ENCODE results near the gene P3H1.
A peak's percentile ranks its signal among the peaks of the same experiment; 100 is the strongest.

Gene P3H1

GRCh38 chr1:42746436-42747105, 20.3 kb downstream of the P3H1 start:
- DNase-seq (ENCODE audit: insufficient read length, low spot score) (no peak), FAIRE-seq (no peak)

GRCh38 chr1:42745851-42746250, 21.0 kb downstream of the P3H1 start:
- DNase-seq (ENCODE audit: insufficient read length, low spot score) (no peak), FAIRE-seq (no peak)

- no peak for DNase-seq (ENCODE audit: insufficient read length, low spot score)
- no peak for FAIRE-seq
These were observed 22.7 kb downstream of the P3H1 start for GRCh38 chr1:42744148-42744413.

- no peak for FAIRE-seq
These were observed 23.3 kb downstream of the P3H1 start for GRCh38 chr1:42743317-42744147.

GRCh38 chr1:42742617-42743316, 24.1 kb downstream of the P3H1 start:
- no peak for DNase-seq (ENCODE audit: insufficient read length, low spot score)
- no peak for FAIRE-seq

More at GRCh38 chr1:42743317-42744147, 23.3 kb downstream of the P3H1 start:
- DNase-seq (ENCODE audit: insufficient read length, low spot score) = peak; percentile 44

GRCh38 chr1:42742141-42742540, 24.7 kb downstream of the P3H1 start:
- FAIRE-seq = no peak
- DNase-seq (ENCODE audit: insufficient read length, low spot score) = no peak

- no peak for DNase-seq (ENCODE audit: insufficient read length, low spot score)
- no peak for FAIRE-seq
These were observed 25.1 kb downstream of the P3H1 start for GRCh38 chr1:42741706-42742105.

GRCh38 chr1:42740851-42741580, 25.8 kb downstream of the P3H1 start:
- DNase-seq (ENCODE audit: insufficient read length, low spot score) = no peak
- no peak for FAIRE-seq

- DNase-seq (ENCODE audit: insufficient read length, low spot score) (no peak), FAIRE-seq (no peak)
These were observed 26.8 kb downstream of the P3H1 start, which contains the start of gene CLDN19 for GRCh38 chr1:42739753-42740700. TSS of gene CLDN19 (minus strand) at chr1:42740236. CDS start at chr1:42740063, 173 bp downstream.

- FAIRE-seq (no peak), DNase-seq (ENCODE audit: insufficient read length, low spot score) (no peak)
These were observed 28.1 kb downstream of the P3H1 start for GRCh38 chr1:42738678-42739226.

GRCh38 chr1:42737986-42738677, 28.7 kb downstream of the P3H1 start:
- no peak for FAIRE-seq

GRCh38 chr1:42737257-42737656, 29.6 kb downstream of the P3H1 start:
- no peak for FAIRE-seq
- DNase-seq (ENCODE audit: insufficient read length, low spot score) = no peak

More at GRCh38 chr1:42737986-42738677, 28.7 kb downstream of the P3H1 start:
- DNase-seq (ENCODE audit: insufficient read length, low spot score) = no peak

GRCh38 chr1:42736571-42737200, 30.1 kb downstream of the P3H1 start:
- DNase-seq (ENCODE audit: insufficient read length, low spot score) (no peak), FAIRE-seq (no peak)

GRCh38 chr1:42736152-42736551, 30.7 kb downstream of the P3H1 start:
- DNase-seq (ENCODE audit: insufficient read length, low spot score) (no peak), FAIRE-seq (no peak)

GRCh38 chr1:42735477-42736105, 31.2 kb downstream of the P3H1 start:
- no peak for FAIRE-seq
- no peak for DNase-seq (ENCODE audit: insufficient read length, low spot score)

GRCh38 chr1:42735056-42735455, 31.8 kb downstream of the P3H1 start:
- FAIRE-seq = no peak
- no peak for DNase-seq (ENCODE audit: insufficient read length, low spot score)

- no peak for DNase-seq (ENCODE audit: insufficient read length, low spot score)
- no peak for FAIRE-seq
These were observed 32.4 kb downstream of the P3H1 start for GRCh38 chr1:42734201-42735035.

Measured in HTR-8/SVneo (cell line).